SK-N-SH treated with all-trans-retinoic acid at 6 μM for 48 hours (cell line): Measurements from ENCODE around the gene PLET1.

ENCODE experiments used
- ATAC-seq: fragments of 200-7000 bp; cut with Tn5 transposase; 3 replicates; pipeline ENCODE4 v1.9.1; 2020; ENCODE audit warnings: mild to moderate bottlenecking, moderate library complexity
- ARNTL ChIP-seq: fragments of 450-650 bp; formaldehyde crosslinking; IDR thresholded peaks from 2 replicates; pipeline ENCODE4 v1.5.0; 2020; ENCODE audit warnings: low read depth, mild to moderate bottlenecking, moderate library complexity, borderline replicate concordance
- BACH2 ChIP-seq: fragments of 250-450 bp; sonication (Bioruptor Pico); IDR thresholded peaks from 2 replicates; pipeline ENCODE4 v1.9.0; 2021; ENCODE audit warnings: mild to moderate bottlenecking, borderline replicate concordance
- CSDC2 ChIP-seq: fragments of 250-450 bp; sonication (Bioruptor Pico); IDR thresholded peaks from 2 replicates; pipeline ENCODE4 v1.5.0; 2020; ENCODE audit warnings: mild to moderate bottlenecking, moderate library complexity
- ISL1 ChIP-seq: fragments of 250-450 bp; sonication (Bioruptor Pico); IDR thresholded peaks from 2 replicates; pipeline ENCODE4 v2.1.2; 2022; ENCODE audit warnings: mild to moderate bottlenecking, moderate library complexity
- OSR1 ChIP-seq: fragments of 250-450 bp; sonication (Bioruptor Pico); IDR thresholded peaks from 2 replicates; pipeline ENCODE4 v1.8.0; 2022; ENCODE audit warnings: moderate library complexity, mild to moderate bottlenecking, inconsistent platforms
- PPARA ChIP-seq: fragments of 250-450 bp; sonication (Bioruptor Pico); IDR thresholded peaks from 2 replicates; pipeline ENCODE4 v1.5.0; 2020; ENCODE audit warnings: mild to moderate bottlenecking, borderline replicate concordance
- RARB ChIP-seq: fragments of 250-450 bp; sonication (Bioruptor Pico); IDR thresholded peaks from 2 replicates; pipeline ENCODE4 v1.8.0; 2021; ENCODE audit warnings: mild to moderate bottlenecking, moderate library complexity
- SNAI2 ChIP-seq: fragments of 250-450 bp; sonication (Bioruptor Pico); IDR thresholded peaks from 2 replicates; pipeline ENCODE4 v1.5.0; 2020; ENCODE audit warnings: mild to moderate bottlenecking, moderate library complexity
- TCF4 ChIP-seq: fragments of 250-450 bp; sonication (Bioruptor Pico); IDR thresholded peaks from 2 replicates; pipeline ENCODE4 v1.8.0; 2021; ENCODE audit warnings: mild to moderate bottlenecking, moderate library complexity, borderline replicate concordance
- TOX ChIP-seq: fragments of 250-450 bp; sonication (Bioruptor Pico); IDR thresholded peaks from 2 replicates; pipeline ENCODE4 v1.8.0; 2021; ENCODE audit warnings: mild to moderate bottlenecking, moderate library complexity, borderline replicate concordance
- ZC3H10 ChIP-seq: fragments of 250-450 bp; sonication (Bioruptor Pico); IDR thresholded peaks from 2 replicates; pipeline ENCODE4 v1.5.1; 2021; ENCODE audit warnings: mild to moderate bottlenecking, moderate library complexity
- ZFP3 ChIP-seq: fragments of 250-450 bp; sonication (Bioruptor Pico); IDR thresholded peaks from 2 replicates; pipeline ENCODE4 v1.5.0; 2020; ENCODE audit warnings: mild to moderate bottlenecking, moderate library complexity
- ZFP30 ChIP-seq: fragments of 450-650 bp; formaldehyde crosslinking; IDR thresholded peaks from 2 replicates; pipeline ENCODE4 v1.5.0; 2022; ENCODE audit warnings: mild to moderate bottlenecking, moderate library complexity
- ZNF70 ChIP-seq: fragments of 450-650 bp; formaldehyde crosslinking; IDR thresholded peaks from 2 replicates; pipeline ENCODE4 v1.5.0; 2020; ENCODE audit warnings: mild to moderate bottlenecking, moderate library complexity
- ZNF8 ChIP-seq: fragments of 450-650 bp; formaldehyde crosslinking; IDR thresholded peaks from 2 replicates; pipeline ENCODE4 v1.5.0; 2020; ENCODE audit warnings: mild to moderate bottlenecking, moderate library complexity
- TF ChIP-seq, protein P1 (sequence below): fragments of 250-450 bp; sonication (Bioruptor Pico); IDR thresholded peaks from 2 replicates; pipeline ENCODE4 v1.5.1; 2020; ENCODE audit warnings: low read depth, mild to moderate bottlenecking, moderate library complexity
- TF ChIP-seq, protein P2 (sequence below): fragments of 250-450 bp; sonication (Bioruptor Pico); IDR thresholded peaks from 2 replicates; pipeline ENCODE4 v1.5.0; 2020; ENCODE audit warnings: mild to moderate bottlenecking, moderate library complexity
- TF ChIP-seq, protein P3 (sequence below): fragments of 250-450 bp; sonication (Bioruptor Pico); IDR thresholded peaks from 2 replicates; pipeline ENCODE4 v1.8.0; 2020; ENCODE audit warnings: mild to moderate bottlenecking, moderate library complexity, borderline replicate concordance
- TF ChIP-seq, protein P4 (sequence below): fragments of 250-450 bp; sonication (Bioruptor Pico); IDR thresholded peaks from 2 replicates; pipeline ENCODE4 v1.8.0; 2021; ENCODE audit warnings: low read depth, mild to moderate bottlenecking, moderate library complexity, borderline replicate concordance
- TF ChIP-seq, protein P5 (sequence below): fragments of 250-450 bp; sonication (Bioruptor Pico); IDR thresholded peaks from 2 replicates; pipeline ENCODE4 v1.5.1; 2021; ENCODE audit warnings: mild to moderate bottlenecking, moderate library complexity

The PLET1 gene

DNA sequence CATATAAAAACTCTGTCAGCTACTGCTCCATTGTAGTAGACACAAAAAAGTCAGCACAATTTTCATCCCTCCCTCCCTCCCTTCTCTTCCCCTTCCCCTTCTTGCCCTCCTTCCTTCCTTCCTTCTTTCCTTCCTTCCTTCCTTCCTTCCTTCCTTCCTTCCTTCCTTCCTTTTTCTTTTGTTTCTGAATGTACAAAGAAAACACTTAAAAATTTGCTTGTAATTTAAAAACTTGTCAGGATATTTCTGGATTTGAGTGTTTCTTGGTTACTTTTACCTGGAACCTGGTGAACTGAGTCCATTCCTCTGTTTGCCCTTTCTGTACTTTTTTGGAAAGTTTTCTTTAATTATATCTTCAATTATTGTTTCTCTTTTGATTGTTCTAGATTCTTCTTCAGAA lies 31.5 kb upstream of the PLET1 start:
- TF ChIP-seq, protein P1, sequence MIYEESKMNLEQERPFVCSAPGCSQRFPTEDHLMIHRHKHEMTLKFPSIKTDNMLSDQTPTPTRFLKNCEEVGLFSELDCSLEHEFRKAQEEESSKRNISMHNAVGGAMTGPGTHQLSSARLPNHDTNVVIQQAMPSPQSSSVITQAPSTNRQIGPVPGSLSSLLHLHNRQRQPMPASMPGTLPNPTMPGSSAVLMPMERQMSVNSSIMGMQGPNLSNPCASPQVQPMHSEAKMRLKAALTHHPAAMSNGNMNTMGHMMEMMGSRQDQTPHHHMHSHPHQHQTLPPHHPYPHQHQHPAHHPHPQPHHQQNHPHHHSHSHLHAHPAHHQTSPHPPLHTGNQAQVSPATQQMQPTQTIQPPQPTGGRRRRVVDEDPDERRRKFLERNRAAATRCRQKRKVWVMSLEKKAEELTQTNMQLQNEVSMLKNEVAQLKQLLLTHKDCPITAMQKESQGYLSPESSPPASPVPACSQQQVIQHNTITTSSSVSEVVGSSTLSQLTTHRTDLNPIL (CRISPR knock-in tag): no peak
- TF ChIP-seq ARNTL (CRISPR knock-in tag) (no peak), RARB (CRISPR knock-in tag) (no peak), TOX (CRISPR knock-in tag) (no peak), ISL1 (CRISPR knock-in tag) (no peak), ZFP30 (CRISPR knock-in tag) (no peak)
- TF ChIP-seq, protein P2, sequence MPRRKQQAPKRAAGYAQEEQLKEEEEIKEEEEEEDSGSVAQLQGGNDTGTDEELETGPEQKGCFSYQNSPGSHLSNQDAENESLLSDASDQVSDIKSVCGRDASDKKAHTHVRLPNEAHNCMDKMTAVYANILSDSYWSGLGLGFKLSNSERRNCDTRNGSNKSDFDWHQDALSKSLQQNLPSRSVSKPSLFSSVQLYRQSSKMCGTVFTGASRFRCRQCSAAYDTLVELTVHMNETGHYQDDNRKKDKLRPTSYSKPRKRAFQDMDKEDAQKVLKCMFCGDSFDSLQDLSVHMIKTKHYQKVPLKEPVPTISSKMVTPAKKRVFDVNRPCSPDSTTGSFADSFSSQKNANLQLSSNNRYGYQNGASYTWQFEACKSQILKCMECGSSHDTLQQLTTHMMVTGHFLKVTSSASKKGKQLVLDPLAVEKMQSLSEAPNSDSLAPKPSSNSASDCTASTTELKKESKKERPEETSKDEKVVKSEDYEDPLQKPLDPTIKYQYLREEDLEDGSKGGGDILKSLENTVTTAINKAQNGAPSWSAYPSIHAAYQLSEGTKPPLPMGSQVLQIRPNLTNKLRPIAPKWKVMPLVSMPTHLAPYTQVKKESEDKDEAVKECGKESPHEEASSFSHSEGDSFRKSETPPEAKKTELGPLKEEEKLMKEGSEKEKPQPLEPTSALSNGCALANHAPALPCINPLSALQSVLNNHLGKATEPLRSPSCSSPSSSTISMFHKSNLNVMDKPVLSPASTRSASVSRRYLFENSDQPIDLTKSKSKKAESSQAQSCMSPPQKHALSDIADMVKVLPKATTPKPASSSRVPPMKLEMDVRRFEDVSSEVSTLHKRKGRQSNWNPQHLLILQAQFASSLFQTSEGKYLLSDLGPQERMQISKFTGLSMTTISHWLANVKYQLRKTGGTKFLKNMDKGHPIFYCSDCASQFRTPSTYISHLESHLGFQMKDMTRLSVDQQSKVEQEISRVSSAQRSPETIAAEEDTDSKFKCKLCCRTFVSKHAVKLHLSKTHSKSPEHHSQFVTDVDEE (CRISPR knock-in tag): no peak
- TF ChIP-seq, protein P3, sequence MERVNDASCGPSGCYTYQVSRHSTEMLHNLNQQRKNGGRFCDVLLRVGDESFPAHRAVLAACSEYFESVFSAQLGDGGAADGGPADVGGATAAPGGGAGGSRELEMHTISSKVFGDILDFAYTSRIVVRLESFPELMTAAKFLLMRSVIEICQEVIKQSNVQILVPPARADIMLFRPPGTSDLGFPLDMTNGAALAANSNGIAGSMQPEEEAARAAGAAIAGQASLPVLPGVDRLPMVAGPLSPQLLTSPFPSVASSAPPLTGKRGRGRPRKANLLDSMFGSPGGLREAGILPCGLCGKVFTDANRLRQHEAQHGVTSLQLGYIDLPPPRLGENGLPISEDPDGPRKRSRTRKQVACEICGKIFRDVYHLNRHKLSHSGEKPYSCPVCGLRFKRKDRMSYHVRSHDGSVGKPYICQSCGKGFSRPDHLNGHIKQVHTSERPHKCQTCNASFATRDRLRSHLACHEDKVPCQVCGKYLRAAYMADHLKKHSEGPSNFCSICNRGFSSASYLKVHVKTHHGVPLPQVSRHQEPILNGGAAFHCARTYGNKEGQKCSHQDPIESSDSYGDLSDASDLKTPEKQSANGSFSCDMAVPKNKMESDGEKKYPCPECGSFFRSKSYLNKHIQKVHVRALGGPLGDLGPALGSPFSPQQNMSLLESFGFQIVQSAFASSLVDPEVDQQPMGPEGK (CRISPR knock-in tag): no peak

DNA sequence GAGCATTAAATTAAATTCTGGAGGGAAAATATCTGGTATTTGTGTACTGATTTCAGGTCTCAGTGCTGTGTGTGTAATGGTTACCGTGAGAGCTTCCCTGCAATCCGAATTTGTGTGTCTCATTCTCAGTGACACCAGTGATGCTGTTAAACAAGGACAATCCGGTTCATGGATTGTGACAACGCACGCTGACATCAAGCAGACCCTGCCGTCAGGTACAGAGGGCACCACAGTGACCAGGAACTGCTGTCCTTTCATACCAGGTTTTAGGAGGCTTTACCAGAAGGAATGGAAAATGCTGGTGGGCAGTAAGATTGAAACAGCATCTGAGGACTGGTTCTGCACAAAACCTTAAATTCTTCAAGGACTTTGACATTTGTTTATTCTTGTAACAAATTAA lies 30.5 kb upstream of the PLET1 start:
- TF ChIP-seq ZNF70 (CRISPR knock-in tag) (no peak), PPARA (CRISPR knock-in tag) (no peak), BACH2 (CRISPR knock-in tag) (no peak), CSDC2 (CRISPR knock-in tag) (no peak), ARNTL (CRISPR knock-in tag) (no peak), TOX (CRISPR knock-in tag) (no peak), RARB (CRISPR knock-in tag) (no peak), ZC3H10 (CRISPR knock-in tag) (no peak), SNAI2 (CRISPR knock-in tag) (no peak), ZFP30 (CRISPR knock-in tag) (no peak), TCF4 (CRISPR knock-in tag) (no peak), OSR1 (no peak), ZFP3 (CRISPR knock-in tag) (no peak), ZNF8 (no peak), ISL1 (CRISPR knock-in tag) (no peak)
- TF ChIP-seq, protein P1 (CRISPR knock-in tag): no peak
- TF ChIP-seq, protein P4, sequence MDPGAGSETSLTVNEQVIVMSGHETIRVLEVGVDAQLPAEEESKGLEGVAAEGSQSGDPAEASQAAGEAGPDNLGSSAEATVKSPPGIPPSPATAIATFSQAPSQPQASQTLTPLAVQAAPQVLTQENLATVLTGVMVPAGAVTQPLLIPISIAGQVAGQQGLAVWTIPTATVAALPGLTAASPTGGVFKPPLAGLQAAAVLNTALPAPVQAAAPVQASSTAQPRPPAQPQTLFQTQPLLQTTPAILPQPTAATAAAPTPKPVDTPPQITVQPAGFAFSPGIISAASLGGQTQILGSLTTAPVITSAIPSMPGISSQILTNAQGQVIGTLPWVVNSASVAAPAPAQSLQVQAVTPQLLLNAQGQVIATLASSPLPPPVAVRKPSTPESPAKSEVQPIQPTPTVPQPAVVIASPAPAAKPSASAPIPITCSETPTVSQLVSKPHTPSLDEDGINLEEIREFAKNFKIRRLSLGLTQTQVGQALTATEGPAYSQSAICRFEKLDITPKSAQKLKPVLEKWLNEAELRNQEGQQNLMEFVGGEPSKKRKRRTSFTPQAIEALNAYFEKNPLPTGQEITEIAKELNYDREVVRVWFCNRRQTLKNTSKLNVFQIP (CRISPR knock-in tag): no peak
- TF ChIP-seq, protein P5, sequence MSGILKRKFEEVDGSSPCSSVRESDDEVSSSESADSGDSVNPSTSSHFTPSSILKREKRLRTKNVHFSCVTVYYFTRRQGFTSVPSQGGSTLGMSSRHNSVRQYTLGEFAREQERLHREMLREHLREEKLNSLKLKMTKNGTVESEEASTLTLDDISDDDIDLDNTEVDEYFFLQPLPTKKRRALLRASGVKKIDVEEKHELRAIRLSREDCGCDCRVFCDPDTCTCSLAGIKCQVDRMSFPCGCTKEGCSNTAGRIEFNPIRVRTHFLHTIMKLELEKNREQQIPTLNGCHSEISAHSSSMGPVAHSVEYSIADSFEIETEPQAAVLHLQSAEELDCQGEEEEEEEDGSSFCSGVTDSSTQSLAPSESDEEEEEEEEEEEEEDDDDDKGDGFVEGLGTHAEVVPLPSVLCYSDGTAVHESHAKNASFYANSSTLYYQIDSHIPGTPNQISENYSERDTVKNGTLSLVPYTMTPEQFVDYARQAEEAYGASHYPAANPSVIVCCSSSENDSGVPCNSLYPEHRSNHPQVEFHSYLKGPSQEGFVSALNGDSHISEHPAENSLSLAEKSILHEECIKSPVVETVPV: no peak
- TF ChIP-seq, protein P2 (CRISPR knock-in tag): no peak
- ATAC-seq: no peak

More for the DNA sequence above, 31.5 kb upstream of the PLET1 start:
- no peak for ATAC-seq
